GM19193 (cell line): ENCODE results near the gene TYW5.
A peak's percentile ranks its signal among the peaks of the same experiment; 100 is the strongest.

Experiments used
- POLR2A ChIP-seq: IDR thresholded peaks from 4 replicates; pipeline ENCODE4 v1.6.1; 2011; ENCODE audit not compliant: insufficient read depth, insufficient read length; ENCODE audit errors: extremely low read depth

Gene TYW5

GRCh38 chr2:199955339-199956061, at the start of gene TYW5, which contains the start of gene MAIP1:
TSS of gene TYW5 (minus strand) at chr2:199955491. CDS start at chr2:199955470, 21 bp downstream.
TSS of gene MAIP1 (plus strand) at chr2:199955582. CDS start at chr2:199955799, 217 bp downstream.
- TF ChIP-seq POLR2A = peak; percentile 88

GRCh38 chr2:200003444-200003843, 48.2 kb upstream of the TYW5 start:
- no peak for TF ChIP-seq POLR2A

- no peak for TF ChIP-seq POLR2A
These were observed 45.3 kb upstream of the TYW5 start for GRCh38 chr2:200000444-200001163.

GRCh38 chr2:199999166-199999565, 43.9 kb upstream of the TYW5 start:
- no peak for TF ChIP-seq POLR2A

GRCh38 chr2:199997296-199997695, 42.0 kb upstream of the TYW5 start:
- TF ChIP-seq POLR2A = no peak

GRCh38 chr2:199994896-199995295, 39.6 kb upstream of the TYW5 start:
- TF ChIP-seq POLR2A = no peak

- no peak for TF ChIP-seq POLR2A
These were observed 39.1 kb upstream of the TYW5 start for GRCh38 chr2:199994371-199994770.

GRCh38 chr2:199992296-199992695, 37.0 kb upstream of the TYW5 start:
- no peak for TF ChIP-seq POLR2A

GRCh38 chr2:199991691-199992090, 36.4 kb upstream of the TYW5 start:
- TF ChIP-seq POLR2A = no peak

GRCh38 chr2:199989822-199990221, 34.5 kb upstream of the TYW5 start:
- TF ChIP-seq POLR2A = no peak

GRCh38 chr2:199988151-199988550, 32.9 kb upstream of the TYW5 start:
- TF ChIP-seq POLR2A = no peak

- no peak for TF ChIP-seq POLR2A
These were observed 32.3 kb upstream of the TYW5 start for GRCh38 chr2:199987586-199987985.

GRCh38 chr2:199985625-199986207, 30.4 kb upstream of the TYW5 start:
- TF ChIP-seq POLR2A = no peak

- no peak for TF ChIP-seq POLR2A
These were observed 29.5 kb upstream of the TYW5 start for GRCh38 chr2:199984755-199985154.

GRCh38 chr2:199984159-199984558, 28.9 kb upstream of the TYW5 start:
- TF ChIP-seq POLR2A = no peak

GRCh38 chr2:199983534-199983933, 28.2 kb upstream of the TYW5 start:
- no peak for TF ChIP-seq POLR2A
